GM12864 (cell line): ENCODE data around the gene SEMA3F.

Source experiments
- DNase-seq: peaks from one replicate; pipeline ENCODE4 v3.0.0-alpha.2; 2011; ENCODE audit warnings: low read depth
- H3K4me3 ChIP-seq: 2 replicates; pipeline ENCODE4 v1.5.1; 2011; ENCODE audit warnings: mild to moderate bottlenecking, low read depth, low read length, control low read depth
- CTCF ChIP-seq: IDR thresholded peaks from 2 replicates; pipeline ENCODE4 v1.5.1; 2011; ENCODE audit warnings: low read depth, mild to moderate bottlenecking, moderate library complexity, low read length, control low read depth, inconsistent platforms; ENCODE audit errors: missing control alignments

SEMA3F gene

GRCh38 chr3:50237754-50238548 lies 82.8 kb downstream of the SEMA3F start:
- peak; percentile 64 for DNase-seq
- no peak for TF ChIP-seq CTCF
- H3K4me3 ChIP-seq = peak overlapping the region; percentile 94

- peak overlapping the region; percentile 94 for H3K4me3 ChIP-seq
- TF ChIP-seq CTCF = no peak
- DNase-seq = no peak
These were observed 83.5 kb downstream of the SEMA3F start for GRCh38 chr3:50238549-50239026.
